ENCODE data around the gene ASTN1. TPM values are rescaled to one million over a fixed set of nuclear protein-coding genes. Genes with fewer than 3 reads are reported as not detected.

Gene ASTN1
- total RNA-seq, 2 donors from 2014 or later, result not detected

Other genes starting within 250 kb of the ASTN1 start
- not detected for gene BRINP2, start 6.2 kb upstream of the ASTN1 start, total RNA-seq